K562 (cell line): ENCODE measurements around the gene EGLN3. TPM values are rescaled to one million over a fixed set of nuclear protein-coding genes. Genes with fewer than 3 reads are reported as not detected.
A peak's percentile ranks its signal among the peaks of the same experiment; 100 is the strongest.

ENCODE experiments used
- ATAC-seq: fragments of 200-7000 bp; cut with Tn5 transposase; 3 replicates; pipeline ENCODE4 v1.9.1; 2020; ENCODE audit warnings: moderate library complexity
- BruUV-seq: library from RNA; stranded (reverse); fragments of 400-500 nt; replicated peaks from 2 replicates; lab custom pipeline; 2021; lab: Mats Ljungman, UMichigan
- CTCF ChIA-PET: fragments of 300-600 bp; formaldehyde crosslinking; extraction: SDS; loops from one replicate; lab custom pipeline; 2021; ENCODE audit warnings: low intra/inter-chr PET ratio; lab: Yijun Ruan, JAX
- POLR2A ChIA-PET: fragments of 300-600, 350-650 bp; sonication (Branson Sonifier 250); formaldehyde crosslinking; extraction: SDS; loops from one replicate; lab custom pipeline; 2021; ENCODE audit warnings: antibody characterized with exemption, inconsistent platforms; lab: Yijun Ruan, JAX
- DNase-seq, 4 experiments: peaks; one replicate each; pipeline versions ENCODE4 v3.0.0 to v3.0.0-alpha.2; 2011 to 2018; ENCODE audit warnings: low spot score in 3 of 4, mixed read lengths in 3 of 4; ENCODE audit errors: extremely low read depth in 1 of 4
- FAIRE-seq: peaks from 2 replicates; lab custom pipeline; 2011; peaks lifted over from hg19 to GRCh38; lab: Jason Lieb, UNC
- H2AFZ ChIP-seq: 2 replicates; pipeline ENCODE4 v1.6.0; 2011; ENCODE audit warnings: low read depth, low read length, control low read depth, inconsistent platforms
- H3K27ac ChIP-seq: fragments of 200-600 bp; 3 replicates; pipeline ENCODE4 v1.8.0; 2011; ENCODE audit warnings: low read depth, mild to moderate bottlenecking, control low read depth, inconsistent platforms, low read length, moderate library complexity, mixed read lengths; ENCODE audit errors: extremely low read depth
- H3K27me3 ChIP-seq, 2 experiments: fragments of 300-600 bp in 1 of 2; 2 replicates in 1 of 2; 3 replicates in 1 of 2; pipeline versions ENCODE4 v1.6.0 to v1.8.0; 2011; ENCODE audit warnings: inconsistent platforms in 2 of 2, low read length in 2 of 2, mild to moderate bottlenecking in 1 of 2, mixed read lengths in 1 of 2, moderate library complexity in 1 of 2; ENCODE audit not compliant: control insufficient read depth in 2 of 2, insufficient read depth in 2 of 2
- H3K36me3 ChIP-seq: fragments of 300-600 bp; 3 replicates; pipeline ENCODE4 v1.8.0; 2011; ENCODE audit warnings: mild to moderate bottlenecking, low read length, inconsistent platforms; ENCODE audit not compliant: control insufficient read depth, insufficient read depth
- H3K4me1 ChIP-seq, 2 experiments: fragments of 200-600 bp in 1 of 2; replicated peaks in 1 of 2; 2 replicates in 1 of 2; 3 replicates in 1 of 2; pipeline versions ENCODE4 v1.5.1 to v1.8.0; 2011; ENCODE audit warnings: inconsistent platforms in 2 of 2, low read length in 2 of 2, mild to moderate bottlenecking in 1 of 2, mixed read lengths in 1 of 2, moderate library complexity in 1 of 2; ENCODE audit not compliant: control insufficient read depth in 2 of 2, insufficient read depth in 2 of 2
- H3K4me2 ChIP-seq: 2 replicates; pipeline ENCODE4 v1.6.1; 2011; ENCODE audit warnings: low read length, control low read depth, inconsistent platforms, mixed read lengths; ENCODE audit not compliant: insufficient read depth
- H3K4me3 ChIP-seq: fragments of 200-600 bp; sonication (generic), shearing (Covaris generic); 2 replicates; pipeline ENCODE4 v1.5.1; 2016; ENCODE audit warnings: control low read depth, inconsistent platforms
- H3K79me2 ChIP-seq: fragments of 200-600 bp; 3 replicates; pipeline ENCODE4 v1.8.0; 2011; ENCODE audit warnings: low read length, inconsistent platforms; ENCODE audit not compliant: control insufficient read depth, insufficient read depth
- H3K9ac ChIP-seq, 2 experiments: 2 replicates each; pipeline versions ENCODE4 v1.6.0 to v1.6.1; 2011; ENCODE audit warnings: low read depth in 2 of 2, low read length in 2 of 2, control low read depth in 1 of 2, inconsistent platforms in 1 of 2, mild to moderate bottlenecking in 1 of 2, mixed read lengths in 1 of 2; ENCODE audit not compliant: insufficient read depth in 1 of 2
- H3K9me1 ChIP-seq: one replicate; pipeline ENCODE4 v1.6.0; 2011; ENCODE audit warnings: inconsistent platforms, mild to moderate bottlenecking, low read length, moderate library complexity; ENCODE audit not compliant: control insufficient read depth, insufficient read depth
- H3K9me3 ChIP-seq: replicated peaks from 2 replicates; pipeline ENCODE4 v1.5.1; 2011; ENCODE audit warnings: low read depth, low read length, inconsistent platforms; ENCODE audit not compliant: control insufficient read depth, insufficient read depth
- H4K20me1 ChIP-seq: replicated peaks from 2 replicates; pipeline ENCODE4 v1.6.1; 2011; ENCODE audit warnings: low read length, inconsistent platforms, mixed read lengths; ENCODE audit not compliant: control insufficient read depth, insufficient read depth
- ARID1B ChIP-seq: fragments of 450-650 bp; IDR thresholded peaks from 2 replicates; pipeline ENCODE4 v1.6.1; 2016; ENCODE audit warnings: antibody characterized with exemption, mild to moderate bottlenecking, inconsistent platforms
- CEBPB ChIP-seq: fragments of 450-650 bp; IDR thresholded peaks from 2 replicates; pipeline ENCODE4 v1.6.1; 2016; ENCODE audit warnings: missing genetic modification characterization, missing compliant biosample characterization
- DPF2 ChIP-seq: fragments of 450-650 bp; IDR thresholded peaks from 2 replicates; pipeline ENCODE4 v1.6.1; 2016
- HMBOX1 ChIP-seq: sonication (generic); IDR thresholded peaks from 2 replicates; pipeline ENCODE4 v1.6.1; 2016
- KDM5B ChIP-seq: fragments of 200-600 bp; sonication (generic); IDR thresholded peaks from 2 replicates; pipeline ENCODE4 v1.6.1; 2012; ENCODE audit warnings: low read depth, mild to moderate bottlenecking, moderate library complexity, low read length, control low read depth, inconsistent platforms; ENCODE audit not compliant: insufficient replicate concordance
- LEF1 ChIP-seq: fragments of 450-650 bp; IDR thresholded peaks from 2 replicates; pipeline ENCODE4 v1.6.1; 2016; ENCODE audit warnings: mild to moderate bottlenecking
- MTA2 ChIP-seq: fragments of 450-650 bp; IDR thresholded peaks from 2 replicates; pipeline ENCODE4 v1.6.1; 2016; ENCODE audit warnings: low read depth
- RBFOX2 ChIP-seq: fragments of 200-400 bp; formaldehyde crosslinking; IDR thresholded peaks from 2 replicates; pipeline ENCODE4 v1.6.1; 2017; ENCODE audit warnings: low read depth, mild to moderate bottlenecking, low read length, moderate library complexity
- SETDB1 ChIP-seq: IDR thresholded peaks from one replicate; pipeline ENCODE4 v1.6.1; 2012; ENCODE audit warnings: low read length, control low read depth, inconsistent platforms
- SMARCA4 ChIP-seq: fragments of 450-650 bp; IDR thresholded peaks from 2 replicates; pipeline ENCODE4 v1.6.1; 2016
- STAG1 ChIP-seq: sonication (generic); formaldehyde crosslinking; IDR thresholded peaks from 2 replicates; pipeline ENCODE4 v1.5.0; 2020; ENCODE audit warnings: missing genetic modification reagents, borderline replicate concordance
- TFAM ChIP-seq: fragments of 250-450 bp; sonication (Bioruptor Pico); conservative IDR thresholded peaks from 2 replicates; pipeline ENCODE4 v1.5.0; 2021; ENCODE audit warnings: mild to moderate bottlenecking, moderate library complexity
- TRIM25 ChIP-seq: fragments of 450-650 bp; IDR thresholded peaks from 2 replicates; pipeline ENCODE4 v1.7.0; 2016; ENCODE audit warnings: borderline replicate concordance
- ZNF280B ChIP-seq: fragments of 250-450 bp; sonication (Bioruptor Pico); IDR thresholded peaks from 2 replicates; pipeline ENCODE4 v1.5.1; 2021; ENCODE audit warnings: mild to moderate bottlenecking
- ZNF354B ChIP-seq: fragments of 250-450 bp; sonication (Bioruptor Pico); IDR thresholded peaks from 2 replicates; pipeline ENCODE4 v1.4.0; 2020
- ZNF436 ChIP-seq: fragments of 250-450, 450-650 bp; sonication (Bioruptor Pico); formaldehyde crosslinking; IDR thresholded peaks from 2 replicates; pipeline ENCODE4 v1.7.0; 2020; ENCODE audit warnings: mild to moderate bottlenecking
- ZNF778 ChIP-seq: fragments of 450-650 bp; formaldehyde crosslinking; IDR thresholded peaks from 2 replicates; pipeline ENCODE4 v1.4.0; 2020; ENCODE audit warnings: mild to moderate bottlenecking, moderate library complexity
- WGBS: fragments of 100-300 bp; shearing (Covaris generic); methylation state at CpG from one replicate; pipeline ENCODE4 v1.1.6; 2016; ENCODE audit warnings: low coverage, mixed read lengths; ENCODE audit not compliant: insufficient coverage; ENCODE audit errors: missing lambda C conversion rate; 5-methylcytosine and 5-hydroxymethylcytosine counted together
- in situ Hi-C: fragments of 300-500 bp; cut with MboI; formaldehyde crosslinking; loops from 4 replicates; pipeline ENCODE4 v1.15.0; 2018; ENCODE audit warnings: inconsistent platforms, mixed read lengths
- intact Hi-C: fragments of 100-400 bp; cut with micrococcal nuclease; formaldehyde crosslinking; loops from 2 replicates; pipeline ENCODE4 v1.14.2; 2022
- polyA plus RNA-seq, 8 experiments: library from polyadenylated mRNA; depleted of rRNA in 4 of 8; stranded (reverse) in 5 of 8; unstranded in 3 of 8; fragments of >200 nt; fragmentation: Nextera tagmentation in 2 of 8; fragmentation: Illumina TruSeq in 1 of 8; extraction: Ambion mirVana in 2 of 8; extraction: Trizol in 1 of 8; gene quantifications; 2 replicates each; pipeline versions ENCODE4 v1.2.1 to v1.2.3, GENCODE V29; 2011 to 2014; ENCODE audit warnings: inconsistent platforms in 1 of 8, missing spikeins in 1 of 8
- total RNA-seq, 7 experiments: library from RNA; depleted of rRNA in 6 of 7; stranded (reverse); fragments of >200 nt in 6 of 7; fragmentation: Illumina TruSeq in 2 of 7; extraction: Trizol in 2 of 7; gene quantifications; 2 replicates each; pipeline versions ENCODE4 v1.2.1 to v1.2.3, GENCODE V29; 2011 to 2021; ENCODE audit warnings: low replicate concordance in 1 of 7
- TF ChIP-seq, protein P1 (sequence below): fragments of 250-450 bp; sonication (Bioruptor Pico); IDR thresholded peaks from 2 replicates; pipeline ENCODE4 v1.4.0; 2020; ENCODE audit warnings: mild to moderate bottlenecking

EGLN3 gene
- total and polyA plus RNA-seq, 9 of the 15 experiments (the other 6 are each of a cell fraction or from before 2014, with no cell fraction given), result 2.5 to 87.6 (median 5.8) TPM

DNA sequence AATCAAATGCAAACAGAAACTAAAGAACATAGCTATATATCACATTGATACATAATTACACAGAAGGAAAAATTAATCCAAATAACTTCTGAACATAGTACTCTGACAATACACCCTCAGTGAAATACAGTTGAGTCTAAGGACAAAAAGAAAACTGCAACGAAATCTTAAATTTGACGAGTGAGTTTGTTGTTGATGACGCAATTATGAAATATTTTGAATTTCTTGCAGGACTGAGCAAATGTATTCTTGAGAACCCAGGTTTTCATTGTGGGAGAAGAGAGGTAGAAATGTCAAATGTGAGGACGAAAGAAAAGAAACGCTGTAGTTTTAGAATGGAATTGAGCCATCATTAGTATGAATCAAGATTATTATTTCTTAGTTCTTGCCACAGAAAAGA, 46.3 kb downstream of the EGLN3 start (continued):
- TF ChIP-seq CEBPB (tag), result peak; percentile 60
- TF ChIP-seq, all 486 proteins: peak for 3

DNA sequence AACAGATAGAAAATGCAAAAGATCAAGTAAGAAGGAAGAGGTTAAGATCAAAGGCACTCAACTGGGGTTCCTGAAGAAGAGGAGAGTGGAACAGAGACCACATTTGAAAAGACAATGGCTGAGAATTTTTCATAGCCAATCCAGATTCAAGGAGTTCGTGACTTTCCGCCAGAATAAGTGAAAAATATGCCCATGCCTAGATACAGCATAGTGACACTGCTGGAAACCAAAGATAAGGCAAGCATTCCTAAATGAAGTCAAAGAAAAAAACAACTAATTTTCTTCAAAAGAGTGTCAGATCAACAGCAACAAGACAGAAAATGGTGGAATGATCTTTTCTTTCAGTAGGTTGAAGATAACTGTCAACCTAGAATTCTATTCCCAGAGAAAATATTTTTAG, 47.5 kb downstream of the EGLN3 start:
- Histone ChIP-seq H3K27me3 (no peaks in the 10 kb centered on the region), H3K27ac (peak overlapping the region; percentile 46; the same call in 1 of the 3 replicates), H3K9me3 (peaks cover 4% of the 10 kb centered on the region; the same call in 1 of the 2 replicates), H3K4me3 (no peak overlapping the region), H3K4me1 (peaks cover 5 to 8% of the 10 kb centered on the region in 2 experiments; a peak in 4 of 5 replicates), H4K20me1 (no peaks in the 10 kb centered on the region), H3K79me2 (no peaks in the 10 kb centered on the region), H3K4me2 (peak overlapping the region; percentile 18), H3K9ac (no peak overlapping the region), H2AFZ (peak overlapping the region; percentile 79), H3K36me3 (no peaks in the 10 kb centered on the region), H3K9me1 (no peaks in the 10 kb centered on the region)
- POLR2A ChIA-PET, result no interaction called here
- in situ Hi-C loops, result no loop called here
- DNase-seq, result peak in 3 of 4 experiments; percentile 12 to 50 (median 33)
- ATAC-seq, result peak; percentile 57
- no TSS peak for BruUV-seq
- CTCF ChIA-PET, result no interaction called here
- FAIRE-seq, result no peak
- 10% methylated on average over 2 of the region's 2 CpGs for WGBS
- intact Hi-C loops, result no loop called here
- no peak for TF ChIP-seq SETDB1
- no peak for TF ChIP-seq RBFOX2
- TF ChIP-seq SMARCA4, result peak; percentile 36; the same call in 1 of the 2 replicates
- TF ChIP-seq MTA2, result peak; percentile 32; the same call in 1 of the 2 replicates
- TF ChIP-seq HMBOX1, result no peak
- TF ChIP-seq ARID1B, result peak; percentile 77
- TF ChIP-seq ZNF778 (CRISPR knock-in tag), result no peak
- no peak for TF ChIP-seq STAG1
- no peak for TF ChIP-seq TFAM (CRISPR knock-in tag)
- no peak for TF ChIP-seq ZNF280B
- TF ChIP-seq, protein P1, sequence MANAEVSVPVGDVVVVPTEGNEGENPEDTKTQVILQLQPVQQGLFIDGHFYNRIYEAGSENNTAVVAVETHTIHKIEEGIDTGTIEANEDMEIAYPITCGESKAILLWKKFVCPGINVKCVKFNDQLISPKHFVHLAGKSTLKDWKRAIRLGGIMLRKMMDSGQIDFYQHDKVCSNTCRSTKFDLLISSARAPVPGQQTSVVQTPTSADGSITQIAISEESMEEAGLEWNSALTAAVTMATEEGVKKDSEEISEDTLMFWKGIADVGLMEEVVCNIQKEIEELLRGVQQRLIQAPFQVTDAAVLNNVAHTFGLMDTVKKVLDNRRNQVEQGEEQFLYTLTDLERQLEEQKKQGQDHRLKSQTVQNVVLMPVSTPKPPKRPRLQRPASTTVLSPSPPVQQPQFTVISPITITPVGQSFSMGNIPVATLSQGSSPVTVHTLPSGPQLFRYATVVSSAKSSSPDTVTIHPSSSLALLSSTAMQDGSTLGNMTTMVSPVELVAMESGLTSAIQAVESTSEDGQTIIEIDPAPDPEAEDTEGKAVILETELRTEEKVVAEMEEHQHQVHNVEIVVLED (CRISPR knock-in tag), result no peak
- no peak for TF ChIP-seq ZNF354B (CRISPR knock-in tag)
- 0 out of 2 replicates have a peak, but pooled peaks have one; percentile 13 for TF ChIP-seq LEF1
- TF ChIP-seq ZNF436 (CRISPR knock-in tag), result no peak
- peak; percentile 58; the same call in 1 of the 2 replicates for TF ChIP-seq DPF2
- no peak for TF ChIP-seq TRIM25
- no peak for TF ChIP-seq KDM5B
